Left ventricle myocardium inferior (tissue), 1 donor: ENCODE data around the gene MACROD2. TPM values are rescaled to one million over a fixed set of nuclear protein-coding genes. Genes with fewer than 3 reads are reported as not detected.
"Not testable (repeated sequence)": the region's sequence is repeated elsewhere in the genome, so short reads cannot be mapped to it uniquely, and the experiment has no call there.

Experiments
- DNase-seq: peaks from one replicate; pipeline ENCODE4 v3.0.0-alpha.2; 2020
- H3K27ac ChIP-seq: fragments of 200-600 bp; replicated peaks from 2 replicates; pipeline ENCODE4 v1.8.0; 2021
- H3K27me3 ChIP-seq: fragments of 200-600 bp; 2 replicates; pipeline ENCODE4 v1.8.0; 2021; ENCODE audit warnings: low read depth
- H3K36me3 ChIP-seq: fragments of 200-600 bp; 2 replicates; pipeline ENCODE4 v1.8.0; 2021
- H3K4me1 ChIP-seq: fragments of 200-600 bp; 2 replicates; pipeline ENCODE4 v1.8.0; 2021
- H3K4me3 ChIP-seq: fragments of 200-600 bp; 2 replicates; pipeline ENCODE4 v1.8.0; 2021; ENCODE audit warnings: mild to moderate bottlenecking, moderate library complexity
- H3K9me3 ChIP-seq: fragments of 200-600 bp; replicated peaks from 2 replicates; pipeline ENCODE4 v1.8.0; 2021
- CTCF ChIP-seq: fragments of 200-600 bp; IDR thresholded peaks from 2 replicates; pipeline ENCODE4 v1.8.0; 2021; ENCODE audit warnings: antibody characterized with exemption, mild to moderate bottlenecking, borderline replicate concordance
- intact Hi-C: fragments of 100-400 bp; cut with micrococcal nuclease; formaldehyde crosslinking; loops from one replicate; pipeline ENCODE4 v1.11.0; 2022
- total RNA-seq: library from RNA; stranded (reverse); fragmentation: NEBNext Ultra II Directional; extraction: Animal tissue kit (Norgen Biotek cat#: 25700); gene quantifications from one replicate; pipeline ENCODE4 v1.2.1, GENCODE V29; 2021
- donor health status: DM: no; HTN: yes; CAD: no; lungs with severe emphysema.

The MACROD2 gene
- total RNA-seq, 1 donor from 2014 or later, result 3.6 TPM

- Histone ChIP-seq H3K4me3 (no peak overlapping the region), H3K9me3 (no peaks in the 10 kb centered on the region), H3K27me3 (no peaks in the 10 kb centered on the region), H3K27ac (no peak overlapping the region), H3K4me1 (no peaks in the 10 kb centered on the region), H3K36me3 (no peaks in the 10 kb centered on the region)
- TF ChIP-seq CTCF, result no peak
- no peak for DNase-seq
- intact Hi-C loops, result no loop called here
These were observed 976.9 kb downstream of the MACROD2 start for GRCh38 chr20:14972256-14972655.

GRCh38 chr20:14972690-14973089 lies 977.4 kb downstream of the MACROD2 start:
- Histone ChIP-seq H3K4me1 (no peaks in the 10 kb centered on the region), H3K4me3 (no peak overlapping the region), H3K36me3 (no peaks in the 10 kb centered on the region), H3K9me3 (no peaks in the 10 kb centered on the region), H3K27me3 (no peaks in the 10 kb centered on the region), H3K27ac (no peak overlapping the region)
- no peak for TF ChIP-seq CTCF
- no peak for DNase-seq
- intact Hi-C loops, result no loop called here

- TF ChIP-seq CTCF, result no peak
- intact Hi-C loops, result no loop called here
- H3K9me3 ChIP-seq, result peaks cover 14% of the 10 kb centered on the region
- H3K27ac ChIP-seq, result no peak overlapping the region
- H3K36me3 ChIP-seq, result no peaks in the 10 kb centered on the region
- no peaks in the 10 kb centered on the region for H3K4me1 ChIP-seq
- H3K27me3 ChIP-seq, result no peaks in the 10 kb centered on the region
- H3K4me3 ChIP-seq, result no peak overlapping the region
- no peak for DNase-seq
These were observed 984.2 kb downstream of the MACROD2 start for GRCh38 chr20:14979453-14979986.

- H3K4me1 ChIP-seq, H3K27me3 ChIP-seq, H3K27ac ChIP-seq, H3K4me3 ChIP-seq, DNase-seq, H3K36me3 ChIP-seq, intact Hi-C loops: not testable (repeated sequence)
- peaks cover 14% of the 10 kb centered on the region for H3K9me3 ChIP-seq
These were observed 986.2 kb downstream of the MACROD2 start for GRCh38 chr20:14981486-14981885.

GRCh38 chr20:14982324-14982723 lies 987.0 kb downstream of the MACROD2 start:
- H3K36me3 ChIP-seq, DNase-seq, H3K4me1 ChIP-seq, intact Hi-C loops, H3K27me3 ChIP-seq, H3K4me3 ChIP-seq, H3K27ac ChIP-seq: not testable (repeated sequence)
- H3K9me3 ChIP-seq, result peaks cover 14% of the 10 kb centered on the region

GRCh38 chr20:14984305-14984704 lies 989.0 kb downstream of the MACROD2 start:
- no peak overlapping the region for H3K4me3 ChIP-seq
- H3K27me3 ChIP-seq, result no peaks in the 10 kb centered on the region
- peaks cover 14% of the 10 kb centered on the region for H3K9me3 ChIP-seq
- H3K4me1 ChIP-seq, result peaks cover 7% of the 10 kb centered on the region
- no peak for TF ChIP-seq CTCF
- H3K36me3 ChIP-seq, result no peaks in the 10 kb centered on the region
- no peak overlapping the region for H3K27ac ChIP-seq
- intact Hi-C loops, result no loop called here
- no peak for DNase-seq
